ENCODE results near the gene KIAA0513.
"Not testable (repeated sequence)": the region's sequence is repeated elsewhere in the genome, so short reads cannot be mapped to it uniquely, and the experiment has no call there.

Gene KIAA0513

GRCh38 chr16:85029408-85029784 is 1.8 kb downstream of the KIAA0513 start:
- no peak for DNase-seq

DNA sequence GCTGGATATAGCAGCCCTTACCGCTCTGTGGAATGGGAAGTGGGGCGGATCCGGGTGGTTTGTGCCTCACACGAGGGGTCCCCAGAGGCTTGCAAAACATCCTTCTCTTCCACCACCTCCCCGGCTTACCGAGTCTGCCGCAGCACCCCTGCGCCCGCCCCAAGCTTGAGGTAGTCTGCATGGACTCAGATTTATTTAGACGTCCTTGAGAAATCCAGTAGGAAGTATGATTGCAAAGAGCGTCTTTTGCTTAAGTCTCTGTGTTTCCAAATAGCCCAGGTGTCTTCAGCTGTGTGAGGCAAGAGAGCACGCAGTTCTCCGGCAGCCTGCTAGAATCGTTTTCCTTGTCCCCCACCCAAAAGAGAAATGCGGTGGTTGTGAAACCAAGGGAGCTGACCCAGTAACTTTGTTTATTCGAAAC is 2.4 kb downstream of the KIAA0513 start:
- DNase-seq: no peak

- no peak for DNase-seq
These were observed 3.9 kb downstream of the KIAA0513 start for GRCh38 chr16:85031451-85031850.

- not testable (repeated sequence) for DNase-seq
These were observed 4.6 kb downstream of the KIAA0513 start for GRCh38 chr16:85032187-85032586.

DNA sequence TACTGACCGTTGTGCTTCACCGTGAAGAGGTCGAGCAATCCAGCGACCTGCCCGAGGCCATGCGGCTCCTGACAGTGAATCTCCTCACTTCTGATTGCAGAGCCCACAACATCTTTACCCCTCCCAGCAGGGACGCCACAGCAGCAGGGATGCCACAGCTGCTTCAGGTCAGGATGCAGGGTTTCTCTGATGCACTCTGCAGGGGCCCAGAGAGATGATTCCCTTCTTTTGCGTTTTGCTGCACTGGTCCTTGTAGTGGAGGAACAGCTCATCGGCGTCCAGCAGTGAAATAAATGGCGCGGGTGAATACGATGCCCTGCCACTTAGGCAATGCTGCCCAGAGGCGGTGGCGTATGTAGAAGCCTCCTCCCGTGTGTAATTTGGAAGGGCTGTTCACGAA is 5.6 kb downstream of the KIAA0513 start:
- DNase-seq: no peak

GRCh38 chr16:85034591-85035433 is 7.2 kb downstream of the KIAA0513 start:
- DNase-seq: no peak

GRCh38 chr16:85036236-85037049 is 8.8 kb downstream of the KIAA0513 start:
- no peak for DNase-seq

- no peak for DNase-seq
These were observed 9.4 kb downstream of the KIAA0513 start for GRCh38 chr16:85037050-85037410.

DNA sequence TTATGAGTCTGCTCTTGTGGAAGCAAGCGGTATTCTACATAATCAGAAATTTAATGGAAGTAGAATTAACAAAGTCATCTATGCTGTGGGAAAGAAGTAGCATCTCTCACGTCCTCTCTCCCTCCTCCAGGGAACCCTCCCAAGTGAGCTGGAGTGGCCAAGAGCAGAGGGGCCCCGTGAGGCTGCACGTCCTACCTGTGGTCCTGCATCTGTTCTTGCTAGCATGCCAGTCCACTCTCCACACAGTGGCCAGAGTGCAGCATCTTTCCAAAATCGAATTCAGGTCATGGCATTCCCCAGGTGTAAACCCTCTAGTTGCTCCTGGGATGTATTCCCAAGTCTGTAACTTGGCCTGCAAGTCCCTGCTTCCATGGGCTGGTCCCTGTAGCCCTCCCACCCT is 10.1 kb downstream of the KIAA0513 start:
- no peak for DNase-seq

- DNase-seq: no peak
These were observed 13.1 kb downstream of the KIAA0513 start for GRCh38 chr16:85040685-85041084.

DNA sequence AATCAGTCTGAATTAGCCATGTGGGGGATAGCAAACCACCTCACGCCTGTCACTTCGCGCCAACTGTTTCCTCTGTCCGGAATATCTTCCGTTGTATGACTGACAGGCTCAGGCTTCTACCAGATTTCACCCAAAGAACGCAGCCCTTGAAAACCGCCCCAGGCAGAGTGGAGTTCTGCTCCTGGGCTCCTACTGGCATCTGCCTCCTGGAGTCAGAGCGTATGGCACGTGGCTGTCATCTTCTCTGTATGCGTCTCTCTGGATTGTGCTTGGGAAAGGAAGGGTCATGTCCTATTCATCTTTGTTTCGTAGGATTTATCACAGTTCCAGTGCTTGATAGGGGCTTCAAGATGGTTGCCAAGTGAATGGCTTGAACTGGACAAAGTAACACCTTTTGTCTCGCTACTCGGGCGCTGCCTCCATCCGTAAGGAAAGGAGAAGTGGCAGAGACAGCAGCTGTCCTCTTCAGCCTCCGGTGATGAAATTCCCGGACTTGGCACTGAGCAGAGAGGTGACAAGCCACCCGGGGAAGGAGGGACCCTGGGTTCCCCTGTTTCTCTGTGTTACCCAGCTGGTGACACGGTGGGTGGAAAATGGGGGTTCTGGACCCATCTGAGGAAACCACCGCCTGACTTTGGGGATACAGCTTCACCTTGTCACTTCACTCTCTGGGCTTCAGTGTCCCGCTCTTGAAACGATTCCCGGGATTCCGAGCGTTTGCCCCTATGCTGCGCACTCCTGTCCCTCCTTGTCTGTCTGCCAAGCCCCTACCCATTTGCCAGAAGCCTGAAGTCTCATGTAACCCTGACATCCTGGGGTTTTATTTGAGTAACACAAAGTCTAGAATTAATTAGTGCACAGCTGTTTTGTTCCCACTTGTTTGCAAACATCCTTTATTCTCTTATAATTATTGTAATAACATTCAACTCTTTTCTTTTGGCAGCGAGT is 13.9 kb downstream of the KIAA0513 start:
- no peak for DNase-seq

DNA sequence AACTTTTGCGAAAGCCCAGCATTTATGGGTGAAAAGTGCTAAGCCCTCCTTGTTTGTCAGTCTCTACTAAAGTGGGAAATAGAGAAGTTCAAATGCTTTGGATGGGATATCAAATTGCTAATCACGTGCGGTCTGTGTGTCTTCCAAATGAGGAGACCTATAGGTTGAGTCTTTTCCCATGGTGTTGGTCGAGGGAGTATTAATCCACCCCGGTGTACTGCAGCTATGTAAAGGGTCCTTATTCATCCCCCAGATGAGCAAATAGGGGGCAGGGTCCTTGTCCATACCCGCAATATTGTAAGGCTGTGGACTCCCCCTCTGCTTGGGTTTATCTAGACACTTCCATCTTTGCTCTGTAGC is 14.6 kb downstream of the KIAA0513 start:
- DNase-seq: no peak

GRCh38 chr16:85042606-85043005 is 15.0 kb downstream of the KIAA0513 start:
- DNase-seq: no peak

DNA sequence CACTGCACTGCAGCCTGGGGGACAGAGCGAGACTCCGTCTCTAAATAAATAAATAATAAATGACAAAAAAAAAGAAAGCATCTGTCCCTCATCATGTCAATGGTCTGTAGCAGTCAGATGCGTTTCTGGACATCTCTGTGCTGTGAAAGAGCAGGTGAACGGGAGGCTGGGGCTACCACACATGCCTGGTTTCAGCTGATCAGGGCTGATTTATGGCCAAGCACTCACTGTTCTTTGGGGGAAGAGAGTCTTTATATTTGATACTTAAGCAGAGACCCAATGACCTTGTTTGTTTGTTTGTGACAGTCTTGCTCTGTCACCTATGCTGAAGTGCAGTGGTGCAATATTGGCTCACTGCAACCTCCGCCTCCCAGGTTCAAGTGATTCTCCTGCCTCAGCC is 17.5 kb downstream of the KIAA0513 start:
- no peak for DNase-seq

DNA sequence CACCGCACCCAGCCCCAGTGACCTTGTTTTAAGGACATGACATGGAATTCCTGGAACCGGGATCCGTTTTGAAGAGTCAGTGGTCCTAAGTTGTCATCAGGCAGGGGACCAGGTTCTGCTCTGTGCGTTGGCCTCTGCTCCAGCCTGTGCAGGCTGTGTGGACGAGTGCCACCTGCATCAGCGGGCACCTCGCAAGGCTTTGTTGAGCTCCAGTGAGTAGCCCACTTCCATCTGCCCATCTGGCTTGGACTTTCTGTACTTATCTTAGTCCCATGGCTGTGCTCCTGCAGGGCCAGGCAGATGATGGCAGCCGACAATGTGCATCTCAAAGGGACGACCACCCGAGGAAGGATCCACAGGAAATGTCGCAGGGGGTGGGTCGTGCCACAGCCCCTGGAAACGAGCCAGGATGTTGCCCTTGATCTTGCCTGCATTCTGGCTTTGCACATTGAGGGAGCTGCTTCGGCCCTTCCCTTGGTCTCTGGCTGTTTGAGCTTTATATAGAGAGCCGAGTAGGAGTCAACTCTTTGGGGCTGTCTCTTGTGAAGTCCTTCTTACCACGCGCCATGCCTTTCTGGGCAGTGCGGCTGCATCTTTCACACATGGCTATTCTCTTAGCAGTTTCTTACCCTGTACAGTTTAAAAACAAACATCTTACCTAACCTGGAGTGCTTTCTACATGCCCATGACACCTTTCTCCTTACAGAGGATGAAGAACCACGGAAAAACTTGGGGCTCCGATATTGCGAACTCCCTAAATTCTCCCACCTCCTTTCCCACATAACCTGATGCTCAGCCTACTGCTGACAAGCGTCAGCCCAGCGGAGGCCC is 18.3 kb downstream of the KIAA0513 start:
- DNase-seq: no peak

DNA sequence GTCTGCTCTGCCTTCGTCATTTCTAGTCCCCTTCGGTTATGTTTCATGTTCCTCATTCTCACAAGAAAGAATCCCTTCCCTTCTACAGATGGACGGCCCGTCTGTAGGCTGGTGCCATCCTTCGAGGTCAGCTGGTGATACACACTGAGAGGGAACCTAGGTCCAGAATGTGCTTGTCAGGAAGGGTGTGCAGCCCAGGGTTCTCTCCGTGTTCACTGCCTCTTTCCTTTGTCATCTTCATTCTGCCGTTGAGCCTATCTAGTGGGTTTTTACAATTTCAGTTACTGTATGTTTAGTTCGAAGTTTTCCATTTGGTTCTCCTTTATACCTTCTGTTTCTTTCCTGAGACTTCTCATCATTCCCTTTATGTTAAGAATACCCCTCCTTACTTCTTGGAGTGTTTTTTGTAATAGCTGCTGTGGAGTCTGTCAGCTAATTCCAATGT is 18.9 kb downstream of the KIAA0513 start:
- DNase-seq: no peak

DNA sequence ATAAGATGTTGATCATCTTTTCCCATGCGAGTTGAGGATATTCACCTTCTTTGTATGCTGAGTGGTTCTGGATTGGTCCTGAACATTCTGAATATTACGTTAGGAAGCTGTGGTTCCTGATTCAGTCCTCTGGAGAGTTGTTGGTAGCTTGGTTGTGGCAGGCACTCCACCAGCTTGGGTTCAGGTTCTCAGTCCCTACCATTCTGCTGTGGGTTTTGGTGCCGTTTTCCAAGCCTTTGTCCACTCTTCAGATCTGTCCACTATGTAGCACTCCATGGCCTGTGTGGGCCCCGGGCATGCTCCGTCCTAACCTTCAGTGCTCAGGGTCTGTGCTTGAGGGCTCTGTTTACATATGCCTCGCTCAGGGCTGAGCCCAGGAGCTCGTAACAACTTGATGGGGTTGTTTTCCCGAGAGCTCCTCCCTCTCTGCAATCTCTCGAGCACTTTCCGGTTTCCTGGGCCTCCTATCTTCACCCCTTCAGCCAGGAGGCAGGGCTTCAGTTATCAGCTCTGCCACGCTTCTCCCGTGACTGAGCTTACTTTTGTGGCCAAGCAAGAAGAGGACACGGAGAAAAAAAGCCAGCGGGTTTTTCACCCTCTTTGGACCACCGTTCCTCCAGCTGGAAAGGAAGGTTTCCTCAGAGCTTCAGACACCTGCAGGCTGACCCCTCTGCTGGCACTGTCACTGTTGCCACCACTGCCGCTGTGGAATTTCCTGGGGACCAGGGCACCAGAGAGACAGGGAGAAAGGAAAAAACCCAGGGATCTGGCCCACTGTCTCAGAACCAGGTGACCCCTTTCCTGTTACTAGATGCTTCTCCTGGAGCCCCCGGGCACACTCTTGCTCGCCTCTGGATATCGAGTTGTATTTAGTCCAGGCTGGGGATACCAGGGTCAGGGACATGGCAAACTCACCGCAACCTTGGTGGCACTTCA is 19.6 kb downstream of the KIAA0513 start:
- DNase-seq: no peak

DNA sequence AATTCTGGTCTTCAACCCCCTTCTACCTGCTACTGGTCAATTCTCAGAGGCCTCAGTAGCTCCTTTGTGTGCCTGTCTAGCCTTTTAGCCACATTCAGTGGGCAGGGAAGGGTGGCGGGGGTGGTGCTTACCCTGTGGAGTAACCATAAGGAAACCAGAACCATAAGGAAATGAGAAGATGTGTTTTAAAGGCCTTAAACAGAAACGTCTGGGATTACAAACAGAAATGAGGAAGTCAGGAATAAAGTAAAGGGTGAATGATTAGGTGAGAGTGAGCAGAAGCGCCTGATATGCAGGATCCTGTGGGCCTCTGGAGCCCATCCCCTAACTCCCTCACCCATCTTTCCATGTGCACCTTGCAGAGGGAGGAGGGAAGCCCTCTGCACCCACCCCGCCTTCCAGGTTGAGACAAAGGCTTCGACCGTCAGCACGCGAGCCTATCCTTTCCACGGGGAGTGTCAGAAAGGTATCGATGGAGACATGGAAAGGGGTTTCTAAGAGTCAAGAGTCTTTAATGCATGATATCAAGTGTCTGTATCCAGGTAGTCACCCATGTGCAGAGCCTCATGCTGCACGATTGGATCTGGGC is 20.4 kb downstream of the KIAA0513 start:
- DNase-seq: no peak

- no peak for DNase-seq
These were observed 21.4 kb downstream of the KIAA0513 start for GRCh38 chr16:85048921-85049562.

All from right kidney (tissue), 1 donor.